GM21717 (cell line): ENCODE measurements around the gene GRIP2.

ENCODE experiments used
- ATAC-seq: cut with Tn5 transposase; IDR thresholded peaks from one replicate; pipeline ENCODE4 v1.9.1; 2021; ENCODE audit warnings: mild to moderate bottlenecking, moderate library complexity; ENCODE audit not compliant: unreplicated experiment

The GRIP2 gene

DNA sequence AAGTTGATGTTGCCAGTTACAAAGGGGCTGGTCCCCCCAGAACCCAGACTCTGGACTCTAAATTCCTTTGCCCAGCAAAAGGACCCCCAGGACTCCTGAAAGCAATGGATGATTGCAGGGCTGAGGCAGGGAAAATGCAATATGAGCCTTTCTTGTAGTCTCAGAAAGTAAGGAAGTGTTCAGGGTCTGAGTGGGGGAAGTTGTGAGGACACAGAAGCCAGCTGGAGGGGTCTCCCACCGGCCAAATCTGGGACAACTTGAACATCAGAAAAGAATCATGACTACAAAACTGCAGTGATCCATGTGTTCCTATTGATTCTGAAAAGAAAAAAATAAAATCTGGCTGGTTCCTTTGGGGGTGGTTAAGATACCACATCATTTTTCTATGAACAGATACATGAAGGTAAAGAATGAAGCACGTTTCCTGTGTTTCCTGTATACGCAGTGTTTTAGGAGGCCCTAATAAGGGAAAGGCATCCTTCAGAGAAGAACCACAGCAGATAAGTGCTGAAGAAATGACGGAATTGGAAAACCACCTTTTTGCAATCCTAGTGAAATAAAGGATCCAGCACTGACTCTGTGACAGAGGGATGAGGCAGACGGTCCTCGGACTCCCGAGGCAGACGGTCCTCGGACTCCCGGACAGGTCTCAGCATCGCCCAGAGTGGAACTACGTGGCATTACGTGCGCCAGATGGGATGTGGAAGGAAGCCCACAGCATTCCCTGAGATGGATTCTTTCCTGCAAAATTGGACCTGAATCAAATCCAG lies 22.2 kb upstream of the GRIP2 start:
- no peak for ATAC-seq

GRCh38 chr3:14561051-14561960 lies 21.2 kb upstream of the GRIP2 start:
- ATAC-seq, result no peak

DNA sequence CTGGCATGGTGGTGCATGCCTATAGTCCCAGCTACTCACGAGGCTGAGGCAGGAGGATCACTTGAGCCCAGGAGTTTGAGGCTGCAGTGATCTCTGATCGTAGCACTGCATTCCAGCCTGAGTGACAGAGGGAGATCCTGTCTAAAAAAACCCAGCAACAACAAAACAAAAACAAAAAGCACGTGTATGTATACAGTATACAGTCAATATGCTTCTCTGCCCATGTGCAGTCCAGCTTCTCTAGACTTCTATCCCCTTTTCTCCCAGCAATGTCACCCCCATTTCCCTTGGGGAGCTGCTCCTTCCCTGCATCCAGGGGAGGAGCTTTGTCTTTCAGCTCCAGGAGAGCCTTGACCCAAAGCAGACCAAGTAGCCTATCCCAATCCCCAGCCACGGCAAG lies 20.0 kb upstream of the GRIP2 start:
- ATAC-seq, result no peak

GRCh38 chr3:14558029-14558428 lies 17.9 kb upstream of the GRIP2 start:
- ATAC-seq, result no peak

DNA sequence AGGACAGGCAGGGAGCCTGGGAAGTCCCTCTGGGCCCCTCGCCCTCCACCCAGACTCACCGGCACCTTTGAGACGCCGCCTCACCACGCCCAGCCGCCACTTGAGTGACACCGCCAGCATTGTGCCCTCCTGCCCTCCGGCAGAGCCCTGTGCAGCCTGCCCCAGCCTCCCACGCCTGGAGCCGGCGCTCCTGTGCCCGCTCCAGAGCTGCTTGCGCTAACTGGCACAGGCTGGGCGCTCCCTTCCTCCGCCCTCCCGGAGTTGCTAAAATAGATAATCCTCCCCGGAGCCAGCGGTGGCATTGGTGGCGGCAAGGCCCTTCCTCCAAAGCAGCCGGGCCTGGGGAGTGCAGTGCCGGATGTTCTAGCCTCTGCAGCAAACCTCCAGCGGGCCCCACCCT lies 15.7 kb upstream of the GRIP2 start:
- ATAC-seq, result no peak

DNA sequence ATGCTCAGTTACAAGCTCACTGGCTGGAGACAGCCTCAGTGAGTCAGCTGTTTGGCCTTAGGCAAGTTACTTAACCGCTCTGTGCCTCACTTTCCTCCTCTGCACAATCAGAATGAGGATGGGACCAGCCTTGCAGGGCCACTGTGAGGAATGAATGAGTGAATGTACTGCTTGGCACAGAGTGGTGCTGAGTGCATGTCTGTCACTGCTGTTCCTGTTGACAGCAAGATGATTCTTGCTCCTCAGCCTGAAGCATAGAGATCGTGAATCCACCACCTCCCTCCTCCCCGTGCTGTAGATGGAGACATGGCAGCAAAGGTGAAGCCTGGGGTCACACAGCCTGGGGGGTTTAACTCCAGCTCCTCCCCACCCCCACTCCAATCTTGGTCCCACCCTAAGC lies 14.6 kb upstream of the GRIP2 start:
- ATAC-seq, result no peak

GRCh38 chr3:14553871-14554270 lies 13.7 kb upstream of the GRIP2 start:
- no peak for ATAC-seq

GRCh38 chr3:14552717-14553116 lies 12.6 kb upstream of the GRIP2 start:
- ATAC-seq, result no peak

DNA sequence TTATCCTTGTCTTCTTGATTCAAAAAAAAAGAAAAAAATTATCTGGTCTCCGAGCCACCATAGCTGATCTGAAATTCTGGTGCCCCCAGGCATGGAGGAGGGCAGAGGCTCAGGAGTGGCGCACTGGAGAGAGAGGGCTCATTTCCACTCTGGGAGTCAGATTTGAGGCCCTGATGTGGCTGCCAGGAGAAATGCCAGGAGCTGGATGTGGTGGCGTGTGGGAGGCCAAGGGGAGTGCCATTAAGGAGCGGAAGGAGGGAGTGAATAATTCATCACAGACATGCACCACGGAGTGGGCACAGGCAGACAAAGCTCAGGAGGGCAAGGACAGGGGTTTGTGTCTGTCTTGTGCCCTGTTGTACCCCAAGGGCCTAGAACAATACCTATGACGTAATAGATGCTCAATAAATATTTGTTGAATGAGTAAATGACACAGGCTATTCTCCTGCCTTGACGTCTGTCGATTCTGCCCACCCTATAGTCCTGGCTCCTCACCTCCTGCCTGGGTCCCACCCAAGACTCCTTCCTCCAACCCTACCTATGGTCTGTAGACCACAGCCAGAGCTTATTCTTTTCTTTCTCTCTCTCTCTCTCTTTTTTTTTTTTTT lies 12.0 kb upstream of the GRIP2 start:
- no peak for ATAC-seq

DNA sequence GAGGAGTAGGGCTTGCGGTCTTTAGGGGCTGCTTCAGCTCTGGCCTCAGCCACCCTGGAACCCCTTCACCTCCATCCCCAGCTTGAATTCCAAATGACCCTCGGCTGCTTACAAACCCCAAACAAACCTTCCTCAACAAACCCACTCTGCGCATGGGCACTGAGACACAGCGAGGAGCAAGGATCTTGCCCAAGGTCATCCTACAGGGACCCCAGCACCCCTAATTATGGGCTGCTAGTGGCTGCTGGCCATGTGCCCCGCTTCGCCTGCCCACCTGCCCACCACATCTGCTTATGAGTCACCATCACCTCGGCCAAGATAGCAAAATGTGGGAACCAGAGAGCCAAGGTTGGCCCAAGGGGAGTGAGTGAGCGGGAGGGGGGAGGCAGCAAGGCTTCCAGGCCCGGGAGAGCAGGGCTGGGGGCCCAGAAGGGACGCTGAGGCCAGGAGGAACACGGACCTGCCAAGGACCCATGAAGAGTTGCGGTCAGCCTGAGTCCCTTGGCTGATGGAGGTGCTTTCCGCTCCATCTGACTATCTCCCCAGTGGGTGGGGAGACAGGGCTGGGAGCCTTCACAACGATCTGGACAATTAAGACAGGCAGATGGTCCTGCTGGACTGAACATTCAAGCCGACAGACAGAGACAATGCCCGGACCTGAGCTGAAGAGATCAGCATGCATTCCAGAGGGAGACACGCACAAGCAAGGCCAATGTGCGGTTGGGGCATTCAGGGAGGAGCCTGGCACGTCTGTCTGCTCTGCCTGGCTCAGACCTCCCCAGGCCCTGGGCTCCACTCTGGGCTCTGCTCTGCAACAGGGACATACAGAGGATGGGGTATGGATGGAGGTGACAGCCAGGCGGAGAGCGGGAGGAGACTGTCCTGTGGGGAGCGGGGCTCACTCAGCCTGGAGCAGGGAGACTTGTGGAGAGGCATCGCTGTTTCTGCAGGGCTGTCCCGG lies 10.8 kb upstream of the GRIP2 start:
- ATAC-seq, result no peak

- ATAC-seq, result no peak
These were observed 10.0 kb upstream of the GRIP2 start for GRCh38 chr3:14550181-14550580.

- ATAC-seq, result no peak
These were observed 9.2 kb upstream of the GRIP2 start for GRCh38 chr3:14549256-14549919.

DNA sequence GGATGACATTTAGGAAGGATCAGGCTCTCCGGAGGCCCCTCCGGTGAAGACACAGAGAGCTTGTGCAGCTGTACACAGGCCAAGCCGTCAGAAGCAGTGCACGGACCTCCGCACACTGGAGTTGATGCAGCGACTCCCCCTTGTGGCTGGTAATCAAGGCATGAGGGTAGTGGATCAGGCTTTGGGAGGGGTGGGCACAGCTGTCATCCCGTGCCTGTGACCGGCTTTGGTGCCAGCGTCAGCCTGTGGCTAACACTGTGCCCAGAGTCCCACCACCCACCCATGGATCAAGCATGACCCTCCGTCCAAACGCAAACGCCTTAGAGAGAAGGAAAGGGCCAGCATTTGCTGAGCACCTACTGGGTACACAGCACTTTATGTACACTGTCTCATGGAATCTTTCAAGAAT lies 8.2 kb upstream of the GRIP2 start:
- ATAC-seq, result peak; percentile 57

GRCh38 chr3:14547693-14548092 lies 7.6 kb upstream of the GRIP2 start:
- ATAC-seq, result no peak

- ATAC-seq, result no peak
These were observed 5.9 kb upstream of the GRIP2 start for GRCh38 chr3:14546041-14546440.

GRCh38 chr3:14545251-14545635 lies 5.1 kb upstream of the GRIP2 start:
- ATAC-seq, result no peak

DNA sequence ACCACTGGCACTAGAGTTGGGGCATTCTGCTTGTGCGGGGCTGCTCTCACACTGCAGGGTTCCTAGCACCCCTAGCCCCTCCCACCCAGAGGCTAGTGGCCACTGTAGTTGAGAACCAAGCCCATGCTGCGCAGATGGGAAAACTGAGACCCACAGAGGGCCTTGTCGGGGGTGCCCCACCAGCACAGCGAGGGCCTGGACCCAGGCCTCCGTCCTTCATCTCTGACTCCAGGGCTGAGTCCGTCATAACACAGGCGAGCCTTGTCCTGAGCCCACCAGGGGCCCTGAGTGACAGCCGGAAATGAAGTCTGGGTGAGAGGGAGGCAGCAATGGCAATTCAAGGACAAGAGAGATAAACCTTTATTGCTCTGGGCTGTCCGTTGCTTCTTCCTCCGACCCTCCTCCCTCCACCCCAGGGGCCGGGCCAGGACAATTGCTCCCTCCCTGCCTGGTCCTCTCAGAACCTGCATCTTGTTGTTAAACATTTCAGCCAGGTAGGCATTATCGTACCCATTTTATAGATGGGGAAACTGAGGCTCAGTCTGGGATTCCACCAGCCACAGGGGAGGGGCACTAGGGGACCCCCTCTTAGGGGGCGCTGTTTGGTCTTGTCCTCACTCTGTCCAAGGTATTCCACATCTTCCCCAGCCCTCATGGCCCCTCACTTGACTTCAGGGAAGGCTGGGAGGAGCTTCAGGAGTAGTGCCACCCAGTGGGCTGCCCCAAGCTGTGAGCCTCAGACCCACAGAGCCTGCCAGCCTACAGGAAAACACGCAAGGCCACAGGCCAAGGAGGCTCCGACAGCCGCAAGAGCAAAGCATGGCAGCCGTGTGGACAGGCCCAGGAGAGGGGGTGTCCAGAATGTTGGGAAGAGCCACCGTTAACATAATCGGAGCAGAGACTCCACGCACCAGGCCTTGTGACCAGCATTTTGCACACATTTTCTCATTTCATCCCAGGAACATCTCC lies 4.4 kb upstream of the GRIP2 start:
- ATAC-seq, result no peak

GRCh38 chr3:14543446-14543845 lies 3.3 kb upstream of the GRIP2 start:
- no peak for ATAC-seq

- ATAC-seq, result no peak
These were observed 2.5 kb upstream of the GRIP2 start for GRCh38 chr3:14542656-14543055.
